Nephron progenitor cell (in vitro differentiated cells): Measurements from ENCODE around the gene CAMK2N2.

ENCODE experiments used
- DNase-seq: peaks from one replicate; pipeline ENCODE4 v3.0.0; 2021
- H3K27ac Mint-ChIP-seq: 2 replicates; pipeline ENCODE4 v1.8.0; 2021; ENCODE audit warnings: mild to moderate bottlenecking, moderate library complexity, mixed read lengths
- H3K27me3 Mint-ChIP-seq: 2 replicates; pipeline ENCODE4 v1.8.0; 2021; ENCODE audit warnings: mild to moderate bottlenecking, low read depth, mixed read lengths; ENCODE audit not compliant: poor library complexity
- H3K36me3 Mint-ChIP-seq: 2 replicates; pipeline ENCODE4 v1.8.0; 2021; ENCODE audit warnings: low read depth, mixed read lengths
- H3K4me1 Mint-ChIP-seq: 2 replicates; pipeline ENCODE4 v1.8.0; 2021; ENCODE audit warnings: mixed read lengths
- H3K4me3 Mint-ChIP-seq: 2 replicates; pipeline ENCODE4 v1.8.0; 2021; ENCODE audit warnings: mild to moderate bottlenecking, moderate library complexity, mixed read lengths
- H3K9me3 Mint-ChIP-seq: 2 replicates; pipeline ENCODE4 v1.8.0; 2021; ENCODE audit warnings: mild to moderate bottlenecking, moderate library complexity, mixed read lengths
- CTCF ChIP-seq: fragments of 200-600 bp; sonication (generic); IDR thresholded peaks from 2 replicates; pipeline ENCODE4 v1.5.0; 2021; ENCODE audit warnings: antibody characterized with exemption

The CAMK2N2 gene

GRCh38 chr3:184236033-184236410 is 25.3 kb downstream of the CAMK2N2 start:
- H3K9me3 Mint-ChIP-seq: no peaks in the 10 kb centered on the region
- peaks cover 57% of the 10 kb centered on the region for H3K27me3 Mint-ChIP-seq
- no peak for DNase-seq
- no peaks in the 10 kb centered on the region for H3K36me3 Mint-ChIP-seq
- no peak overlapping the region for H3K27ac Mint-ChIP-seq
- H3K4me1 Mint-ChIP-seq: peaks cover 5% of the 10 kb centered on the region
- TF ChIP-seq CTCF: no peak
- H3K4me3 Mint-ChIP-seq: no peak overlapping the region

- Mint-ChIP-seq H3K36me3 (no peaks in the 10 kb centered on the region), H3K4me3 (no peak overlapping the region), H3K9me3 (no peaks in the 10 kb centered on the region), H3K4me1 (peaks cover 8% of the 10 kb centered on the region), H3K27me3 (peaks cover 62% of the 10 kb centered on the region), H3K27ac (no peak overlapping the region)
- TF ChIP-seq CTCF: no peak
- DNase-seq: no peak
These were observed 25.8 kb downstream of the CAMK2N2 start for GRCh38 chr3:184235381-184236032.

- H3K27me3 Mint-ChIP-seq: peaks cover 63% of the 10 kb centered on the region
- DNase-seq: no peak
- no peak overlapping the region for H3K27ac Mint-ChIP-seq
- no peak overlapping the region for H3K4me3 Mint-ChIP-seq
- no peaks in the 10 kb centered on the region for H3K36me3 Mint-ChIP-seq
- H3K9me3 Mint-ChIP-seq: no peaks in the 10 kb centered on the region
- no peak for TF ChIP-seq CTCF
- H3K4me1 Mint-ChIP-seq: peaks cover 8% of the 10 kb centered on the region
These were observed 26.5 kb downstream of the CAMK2N2 start for GRCh38 chr3:184234671-184235380.

GRCh38 chr3:184234224-184234623 is 27.1 kb downstream of the CAMK2N2 start:
- peaks cover 66% of the 10 kb centered on the region for H3K27me3 Mint-ChIP-seq
- TF ChIP-seq CTCF: no peak
- H3K4me3 Mint-ChIP-seq: no peak overlapping the region
- DNase-seq: no peak
- peaks cover 8% of the 10 kb centered on the region for H3K4me1 Mint-ChIP-seq
- no peak overlapping the region for H3K27ac Mint-ChIP-seq
- H3K9me3 Mint-ChIP-seq: no peaks in the 10 kb centered on the region
- H3K36me3 Mint-ChIP-seq: no peaks in the 10 kb centered on the region

DNA sequence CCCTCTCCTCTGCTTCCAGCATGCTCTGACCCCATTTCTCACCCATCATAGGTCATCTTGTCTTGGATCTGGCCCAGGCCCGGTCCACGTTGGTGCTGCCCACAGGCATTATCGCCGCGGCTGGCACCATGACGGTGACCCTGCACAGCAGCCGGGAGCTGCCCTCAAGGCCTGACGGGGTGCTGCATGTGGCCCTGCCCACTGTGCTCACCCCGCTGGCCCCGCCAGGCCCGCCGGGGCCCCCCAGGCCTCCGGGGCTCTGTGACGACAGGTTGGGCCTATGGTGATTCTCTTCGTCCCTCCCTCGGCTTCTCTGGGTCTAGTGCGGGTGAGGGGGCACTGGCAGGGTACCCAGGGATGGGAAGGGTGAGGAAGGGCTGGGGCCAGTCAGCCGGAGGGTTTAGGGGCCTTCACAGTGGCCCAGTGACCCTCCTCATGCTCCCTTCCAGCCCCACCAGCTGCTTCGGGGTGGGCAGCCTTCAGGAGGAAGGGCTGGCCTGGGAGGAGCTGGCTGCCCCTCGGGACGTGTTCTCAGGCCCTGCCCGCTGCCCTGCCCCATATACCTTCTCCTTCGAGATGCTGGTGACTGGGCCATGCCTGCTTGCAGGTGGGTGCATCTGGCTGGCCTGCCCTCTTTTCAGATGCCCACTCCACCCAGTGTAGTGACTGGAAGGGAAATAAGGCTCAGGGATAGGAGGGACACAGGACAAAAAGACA is 28.1 kb downstream of the CAMK2N2 start:
- no peak for TF ChIP-seq CTCF
- peaks cover 73% of the 10 kb centered on the region for H3K27me3 Mint-ChIP-seq
- H3K4me1 Mint-ChIP-seq: peaks cover 8% of the 10 kb centered on the region
- H3K9me3 Mint-ChIP-seq: no peaks in the 10 kb centered on the region
- H3K27ac Mint-ChIP-seq: no peak overlapping the region
- no peak overlapping the region for H3K4me3 Mint-ChIP-seq
- no peak for DNase-seq
- no peaks in the 10 kb centered on the region for H3K36me3 Mint-ChIP-seq
